SK-N-SH treated with all-trans-retinoic acid at 6 μM for 48 hours (cell line): ENCODE results near the gene BACH2.
A peak's percentile ranks its signal among the peaks of the same experiment; 100 is the strongest.

Source experiments
- ATAC-seq: fragments of 200-7000 bp; cut with Tn5 transposase; 3 replicates; pipeline ENCODE4 v1.9.1; 2020; ENCODE audit warnings: mild to moderate bottlenecking, moderate library complexity
- ARNTL ChIP-seq: fragments of 450-650 bp; formaldehyde crosslinking; IDR thresholded peaks from 2 replicates; pipeline ENCODE4 v1.5.0; 2020; ENCODE audit warnings: low read depth, mild to moderate bottlenecking, moderate library complexity, borderline replicate concordance
- BACH2 ChIP-seq: fragments of 250-450 bp; sonication (Bioruptor Pico); IDR thresholded peaks from 2 replicates; pipeline ENCODE4 v1.9.0; 2021; ENCODE audit warnings: mild to moderate bottlenecking, borderline replicate concordance
- CSDC2 ChIP-seq: fragments of 250-450 bp; sonication (Bioruptor Pico); IDR thresholded peaks from 2 replicates; pipeline ENCODE4 v1.5.0; 2020; ENCODE audit warnings: mild to moderate bottlenecking, moderate library complexity
- GLIS3 ChIP-seq: fragments of 250-450 bp; sonication (Bioruptor Pico); IDR thresholded peaks from 2 replicates; pipeline ENCODE4 v1.5.0; 2020; ENCODE audit warnings: mild to moderate bottlenecking, moderate library complexity
- ISL1 ChIP-seq: fragments of 250-450 bp; sonication (Bioruptor Pico); IDR thresholded peaks from 2 replicates; pipeline ENCODE4 v2.1.2; 2022; ENCODE audit warnings: mild to moderate bottlenecking, moderate library complexity
- OSR1 ChIP-seq: fragments of 250-450 bp; sonication (Bioruptor Pico); IDR thresholded peaks from 2 replicates; pipeline ENCODE4 v1.8.0; 2022; ENCODE audit warnings: moderate library complexity, mild to moderate bottlenecking, inconsistent platforms
- PPARA ChIP-seq: fragments of 250-450 bp; sonication (Bioruptor Pico); IDR thresholded peaks from 2 replicates; pipeline ENCODE4 v1.5.0; 2020; ENCODE audit warnings: mild to moderate bottlenecking, borderline replicate concordance
- RARB ChIP-seq: fragments of 250-450 bp; sonication (Bioruptor Pico); IDR thresholded peaks from 2 replicates; pipeline ENCODE4 v1.8.0; 2021; ENCODE audit warnings: mild to moderate bottlenecking, moderate library complexity
- SNAI2 ChIP-seq: fragments of 250-450 bp; sonication (Bioruptor Pico); IDR thresholded peaks from 2 replicates; pipeline ENCODE4 v1.5.0; 2020; ENCODE audit warnings: mild to moderate bottlenecking, moderate library complexity
- TCF4 ChIP-seq: fragments of 250-450 bp; sonication (Bioruptor Pico); IDR thresholded peaks from 2 replicates; pipeline ENCODE4 v1.8.0; 2021; ENCODE audit warnings: mild to moderate bottlenecking, moderate library complexity, borderline replicate concordance
- TOX ChIP-seq: fragments of 250-450 bp; sonication (Bioruptor Pico); IDR thresholded peaks from 2 replicates; pipeline ENCODE4 v1.8.0; 2021; ENCODE audit warnings: mild to moderate bottlenecking, moderate library complexity, borderline replicate concordance
- ZFP3 ChIP-seq: fragments of 250-450 bp; sonication (Bioruptor Pico); IDR thresholded peaks from 2 replicates; pipeline ENCODE4 v1.5.0; 2020; ENCODE audit warnings: mild to moderate bottlenecking, moderate library complexity
- ZFP30 ChIP-seq: fragments of 450-650 bp; formaldehyde crosslinking; IDR thresholded peaks from 2 replicates; pipeline ENCODE4 v1.5.0; 2022; ENCODE audit warnings: mild to moderate bottlenecking, moderate library complexity
- ZNF565 ChIP-seq: fragments of 450-650 bp; formaldehyde crosslinking; conservative IDR thresholded peaks from 2 replicates; pipeline ENCODE4 v1.5.0; 2020; ENCODE audit warnings: low read depth, mild to moderate bottlenecking, moderate library complexity
- ZNF70 ChIP-seq: fragments of 450-650 bp; formaldehyde crosslinking; IDR thresholded peaks from 2 replicates; pipeline ENCODE4 v1.5.0; 2020; ENCODE audit warnings: mild to moderate bottlenecking, moderate library complexity
- ZNF8 ChIP-seq: fragments of 450-650 bp; formaldehyde crosslinking; IDR thresholded peaks from 2 replicates; pipeline ENCODE4 v1.5.0; 2020; ENCODE audit warnings: mild to moderate bottlenecking, moderate library complexity
- TF ChIP-seq, protein P1 (sequence below): fragments of 250-450 bp; sonication (Bioruptor Pico); IDR thresholded peaks from 2 replicates; pipeline ENCODE4 v1.5.1; 2021; ENCODE audit warnings: mild to moderate bottlenecking, moderate library complexity
- TF ChIP-seq, protein P2 (sequence below): fragments of 250-450 bp; sonication (Bioruptor Pico); IDR thresholded peaks from 2 replicates; pipeline ENCODE4 v1.5.0; 2020; ENCODE audit warnings: mild to moderate bottlenecking, moderate library complexity
- TF ChIP-seq, protein P3 (sequence below): fragments of 250-450 bp; sonication (Bioruptor Pico); IDR thresholded peaks from 2 replicates; pipeline ENCODE4 v1.8.0; 2021; ENCODE audit warnings: low read depth, mild to moderate bottlenecking, moderate library complexity, borderline replicate concordance

Gene BACH2

DNA sequence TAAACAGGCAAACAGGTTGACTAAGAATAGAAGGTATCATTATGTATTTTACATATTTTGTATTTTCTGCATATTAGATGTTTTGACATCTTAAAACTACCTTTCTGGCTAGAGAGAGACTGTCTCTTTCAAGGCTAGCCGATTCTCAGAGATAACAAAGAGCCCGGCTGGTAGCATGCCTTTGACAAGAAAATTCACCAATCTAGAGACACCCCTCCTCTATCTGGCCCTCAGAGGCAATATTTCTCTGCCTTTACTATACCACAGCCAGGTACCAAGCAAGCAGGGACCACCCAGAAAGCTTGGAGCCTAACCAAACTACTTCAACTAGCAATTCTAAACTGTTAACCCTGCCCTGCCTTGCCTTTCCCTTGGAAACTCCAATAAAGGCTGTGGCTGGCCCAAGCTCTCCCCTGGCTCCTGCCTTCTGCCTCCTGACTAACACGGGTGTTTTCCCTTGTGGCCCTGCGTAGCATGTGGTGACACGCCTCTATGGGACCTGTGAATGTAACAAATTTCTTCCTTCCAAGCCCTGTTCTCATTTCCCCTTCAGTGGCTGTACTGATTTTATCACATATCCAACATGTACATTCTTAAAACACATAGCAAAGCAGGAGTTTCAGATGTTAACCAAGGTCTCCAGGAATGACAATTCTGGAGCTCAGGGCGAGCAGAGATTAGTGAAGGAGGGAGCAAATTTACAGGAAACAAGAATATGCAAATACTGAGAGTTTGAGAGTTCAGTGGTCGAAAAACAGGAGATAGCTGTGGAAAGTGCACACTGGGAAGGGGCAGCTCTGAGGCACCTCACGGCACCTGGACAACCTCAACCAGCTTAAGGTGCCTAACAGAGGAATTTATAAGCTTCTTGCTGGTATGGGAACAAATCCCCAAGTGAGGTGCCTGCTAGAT is 120.8 kb downstream of the BACH2 start:
- no peak for ATAC-seq
- TF ChIP-seq, protein P1, sequence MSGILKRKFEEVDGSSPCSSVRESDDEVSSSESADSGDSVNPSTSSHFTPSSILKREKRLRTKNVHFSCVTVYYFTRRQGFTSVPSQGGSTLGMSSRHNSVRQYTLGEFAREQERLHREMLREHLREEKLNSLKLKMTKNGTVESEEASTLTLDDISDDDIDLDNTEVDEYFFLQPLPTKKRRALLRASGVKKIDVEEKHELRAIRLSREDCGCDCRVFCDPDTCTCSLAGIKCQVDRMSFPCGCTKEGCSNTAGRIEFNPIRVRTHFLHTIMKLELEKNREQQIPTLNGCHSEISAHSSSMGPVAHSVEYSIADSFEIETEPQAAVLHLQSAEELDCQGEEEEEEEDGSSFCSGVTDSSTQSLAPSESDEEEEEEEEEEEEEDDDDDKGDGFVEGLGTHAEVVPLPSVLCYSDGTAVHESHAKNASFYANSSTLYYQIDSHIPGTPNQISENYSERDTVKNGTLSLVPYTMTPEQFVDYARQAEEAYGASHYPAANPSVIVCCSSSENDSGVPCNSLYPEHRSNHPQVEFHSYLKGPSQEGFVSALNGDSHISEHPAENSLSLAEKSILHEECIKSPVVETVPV (CRISPR knock-in tag), result no peak
- TF ChIP-seq OSR1, result no peak
- TF ChIP-seq PPARA, result no peak
- TF ChIP-seq ZFP30, result no peak
- TF ChIP-seq GLIS3 (CRISPR knock-in tag), result no peak
- no peak for TF ChIP-seq CSDC2 (CRISPR knock-in tag)
- no peak for TF ChIP-seq ZNF70 (CRISPR knock-in tag)
- TF ChIP-seq ARNTL (CRISPR knock-in tag), result no peak
- TF ChIP-seq BACH2 (CRISPR knock-in tag), result no peak
- no peak for TF ChIP-seq SNAI2 (CRISPR knock-in tag)

DNA sequence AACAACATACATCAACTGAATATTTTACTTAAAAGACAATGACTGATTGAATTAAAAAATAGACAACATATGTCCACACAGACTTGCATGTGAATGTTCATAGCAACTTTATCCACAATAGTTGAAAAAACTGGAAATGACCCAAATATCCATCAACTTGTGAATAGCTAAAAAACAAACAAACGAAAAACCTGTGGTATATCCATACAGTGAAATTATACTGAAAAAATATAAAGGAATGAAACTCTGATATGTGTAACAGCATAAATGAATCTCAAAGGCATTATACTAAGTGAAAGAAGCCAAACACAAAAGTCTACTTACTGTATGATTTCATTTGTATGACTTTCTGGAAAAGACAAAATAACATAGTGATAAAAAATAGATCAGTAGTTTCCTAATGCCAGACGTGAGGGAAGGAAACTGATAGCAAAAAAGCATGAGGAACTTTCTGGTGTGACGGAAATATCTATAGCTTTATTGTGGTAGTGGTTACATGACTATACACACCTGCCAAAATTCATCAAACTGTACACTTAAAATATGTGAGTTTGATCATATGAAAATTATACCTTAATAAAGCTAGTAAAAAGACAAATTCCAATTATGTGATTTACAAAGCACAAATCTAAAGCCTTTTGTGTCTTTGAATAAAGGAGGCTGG is 123.2 kb downstream of the BACH2 start:
- no peak for TF ChIP-seq TCF4 (CRISPR knock-in tag)
- no peak for TF ChIP-seq ZFP3 (CRISPR knock-in tag)
- no peak for TF ChIP-seq TOX
- TF ChIP-seq ZNF8, result peak; percentile 96
- TF ChIP-seq, protein P2, sequence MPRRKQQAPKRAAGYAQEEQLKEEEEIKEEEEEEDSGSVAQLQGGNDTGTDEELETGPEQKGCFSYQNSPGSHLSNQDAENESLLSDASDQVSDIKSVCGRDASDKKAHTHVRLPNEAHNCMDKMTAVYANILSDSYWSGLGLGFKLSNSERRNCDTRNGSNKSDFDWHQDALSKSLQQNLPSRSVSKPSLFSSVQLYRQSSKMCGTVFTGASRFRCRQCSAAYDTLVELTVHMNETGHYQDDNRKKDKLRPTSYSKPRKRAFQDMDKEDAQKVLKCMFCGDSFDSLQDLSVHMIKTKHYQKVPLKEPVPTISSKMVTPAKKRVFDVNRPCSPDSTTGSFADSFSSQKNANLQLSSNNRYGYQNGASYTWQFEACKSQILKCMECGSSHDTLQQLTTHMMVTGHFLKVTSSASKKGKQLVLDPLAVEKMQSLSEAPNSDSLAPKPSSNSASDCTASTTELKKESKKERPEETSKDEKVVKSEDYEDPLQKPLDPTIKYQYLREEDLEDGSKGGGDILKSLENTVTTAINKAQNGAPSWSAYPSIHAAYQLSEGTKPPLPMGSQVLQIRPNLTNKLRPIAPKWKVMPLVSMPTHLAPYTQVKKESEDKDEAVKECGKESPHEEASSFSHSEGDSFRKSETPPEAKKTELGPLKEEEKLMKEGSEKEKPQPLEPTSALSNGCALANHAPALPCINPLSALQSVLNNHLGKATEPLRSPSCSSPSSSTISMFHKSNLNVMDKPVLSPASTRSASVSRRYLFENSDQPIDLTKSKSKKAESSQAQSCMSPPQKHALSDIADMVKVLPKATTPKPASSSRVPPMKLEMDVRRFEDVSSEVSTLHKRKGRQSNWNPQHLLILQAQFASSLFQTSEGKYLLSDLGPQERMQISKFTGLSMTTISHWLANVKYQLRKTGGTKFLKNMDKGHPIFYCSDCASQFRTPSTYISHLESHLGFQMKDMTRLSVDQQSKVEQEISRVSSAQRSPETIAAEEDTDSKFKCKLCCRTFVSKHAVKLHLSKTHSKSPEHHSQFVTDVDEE (CRISPR knock-in tag), result no peak
- no peak for TF ChIP-seq ZNF70 (CRISPR knock-in tag)
- ATAC-seq, result no peak

DNA sequence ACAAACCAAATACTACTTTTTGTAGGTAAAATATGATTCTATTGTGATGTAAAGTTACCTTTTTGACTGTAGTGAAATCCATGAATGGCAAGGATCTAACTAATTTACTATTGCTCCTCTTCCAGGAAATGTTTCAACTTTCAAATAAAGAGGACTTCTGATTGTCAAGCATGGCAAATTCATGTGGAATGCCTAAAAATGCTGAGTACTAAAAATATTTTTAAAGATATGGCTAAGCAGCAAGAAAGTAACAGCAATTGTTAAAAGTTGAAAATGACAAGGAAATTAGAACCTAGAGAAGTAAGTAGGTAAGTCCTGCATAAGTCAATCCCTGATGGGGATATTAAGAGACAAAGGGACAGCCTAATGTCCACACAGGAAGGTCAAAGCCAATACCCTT is 126.0 kb downstream of the BACH2 start:
- ATAC-seq, result no peak
- TF ChIP-seq, protein P1 (CRISPR knock-in tag), result no peak
- no peak for TF ChIP-seq ZNF8
- TF ChIP-seq, protein P2 (CRISPR knock-in tag), result no peak
- no peak for TF ChIP-seq ISL1
- no peak for TF ChIP-seq SNAI2 (CRISPR knock-in tag)
- TF ChIP-seq RARB (CRISPR knock-in tag), result no peak
- no peak for TF ChIP-seq ZFP3 (CRISPR knock-in tag)
- TF ChIP-seq, protein P3, sequence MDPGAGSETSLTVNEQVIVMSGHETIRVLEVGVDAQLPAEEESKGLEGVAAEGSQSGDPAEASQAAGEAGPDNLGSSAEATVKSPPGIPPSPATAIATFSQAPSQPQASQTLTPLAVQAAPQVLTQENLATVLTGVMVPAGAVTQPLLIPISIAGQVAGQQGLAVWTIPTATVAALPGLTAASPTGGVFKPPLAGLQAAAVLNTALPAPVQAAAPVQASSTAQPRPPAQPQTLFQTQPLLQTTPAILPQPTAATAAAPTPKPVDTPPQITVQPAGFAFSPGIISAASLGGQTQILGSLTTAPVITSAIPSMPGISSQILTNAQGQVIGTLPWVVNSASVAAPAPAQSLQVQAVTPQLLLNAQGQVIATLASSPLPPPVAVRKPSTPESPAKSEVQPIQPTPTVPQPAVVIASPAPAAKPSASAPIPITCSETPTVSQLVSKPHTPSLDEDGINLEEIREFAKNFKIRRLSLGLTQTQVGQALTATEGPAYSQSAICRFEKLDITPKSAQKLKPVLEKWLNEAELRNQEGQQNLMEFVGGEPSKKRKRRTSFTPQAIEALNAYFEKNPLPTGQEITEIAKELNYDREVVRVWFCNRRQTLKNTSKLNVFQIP, result no peak
- TF ChIP-seq ZNF565 (CRISPR knock-in tag), result no peak
- no peak for TF ChIP-seq OSR1
- no peak for TF ChIP-seq ZFP30
- TF ChIP-seq TCF4 (CRISPR knock-in tag), result no peak
